ENCODE results near the gene AUTS2.

AUTS2 gene

GRCh38 chr7:70460562-70460961 is 862.3 kb downstream of the AUTS2 start:
- DNase-seq (ENCODE audit: low read depth) = no peak

- no peak for DNase-seq (ENCODE audit: low read depth)
These were observed 865.2 kb downstream of the AUTS2 start for GRCh38 chr7:70463352-70463938.

- no peak for DNase-seq (ENCODE audit: low read depth)
These were observed 868.6 kb downstream of the AUTS2 start for GRCh38 chr7:70466725-70467364.

- DNase-seq (ENCODE audit: low read depth) = no peak
These were observed 872.5 kb downstream of the AUTS2 start for GRCh38 chr7:70470746-70471145.

- no peak for DNase-seq (ENCODE audit: low read depth)
These were observed 874.4 kb downstream of the AUTS2 start for GRCh38 chr7:70472601-70473237.

- no peak for DNase-seq (ENCODE audit: low read depth)
These were observed 876.5 kb downstream of the AUTS2 start for GRCh38 chr7:70474639-70475234.

GRCh38 chr7:70477036-70478010 is 879.0 kb downstream of the AUTS2 start:
- DNase-seq (ENCODE audit: low read depth) = no peak

GRCh38 chr7:70479153-70480021 is 881.1 kb downstream of the AUTS2 start:
- no peak for DNase-seq (ENCODE audit: low read depth)

GRCh38 chr7:70480927-70481569 is 882.8 kb downstream of the AUTS2 start:
- no peak for DNase-seq (ENCODE audit: low read depth)

GRCh38 chr7:70481570-70482123 is 883.4 kb downstream of the AUTS2 start:
- DNase-seq (ENCODE audit: low read depth) = no peak

GRCh38 chr7:70484255-70484654 is 886.0 kb downstream of the AUTS2 start:
- DNase-seq (ENCODE audit: low read depth) = no peak

- no peak for DNase-seq (ENCODE audit: low read depth)
These were observed 888.7 kb downstream of the AUTS2 start for GRCh38 chr7:70486977-70487376.

GRCh38 chr7:70487428-70487827 is 889.2 kb downstream of the AUTS2 start:
- no peak for DNase-seq (ENCODE audit: low read depth)

- DNase-seq (ENCODE audit: low read depth) = no peak
These were observed 889.6 kb downstream of the AUTS2 start for GRCh38 chr7:70487886-70488285.

GRCh38 chr7:70489813-70490212 is 891.5 kb downstream of the AUTS2 start:
- no peak for DNase-seq (ENCODE audit: low read depth)

- no peak for DNase-seq (ENCODE audit: low read depth)
These were observed 894.4 kb downstream of the AUTS2 start for GRCh38 chr7:70492625-70493024.

- DNase-seq (ENCODE audit: low read depth) = no peak
These were observed 896.2 kb downstream of the AUTS2 start for GRCh38 chr7:70494225-70495032.

- DNase-seq (ENCODE audit: low read depth) = no peak
These were observed 896.7 kb downstream of the AUTS2 start for GRCh38 chr7:70495033-70495376.

- no peak for DNase-seq (ENCODE audit: low read depth)
These were observed 899.5 kb downstream of the AUTS2 start for GRCh38 chr7:70497793-70498192.

Data from GM04504 (cell line).